K562 (cell line): ENCODE measurements around the gene ZFYVE1. TPM values are rescaled to one million over a fixed set of nuclear protein-coding genes. Genes with fewer than 3 reads are reported as not detected.
A peak's percentile ranks its signal among the peaks of the same experiment; 100 is the strongest.

Source experiments
- ATAC-seq: fragments of 200-7000 bp; cut with Tn5 transposase; 3 replicates; pipeline ENCODE4 v1.9.1; 2020; ENCODE audit warnings: moderate library complexity
- BruUV-seq: library from RNA; stranded (reverse); fragments of 400-500 nt; replicated peaks from 2 replicates; lab custom pipeline; 2021; lab: Mats Ljungman, UMichigan
- CTCF ChIA-PET: fragments of 300-600 bp; formaldehyde crosslinking; extraction: SDS; loops from one replicate; lab custom pipeline; 2021; ENCODE audit warnings: low intra/inter-chr PET ratio; lab: Yijun Ruan, JAX
- POLR2A ChIA-PET: fragments of 300-600, 350-650 bp; sonication (Branson Sonifier 250); formaldehyde crosslinking; extraction: SDS; loops from one replicate; lab custom pipeline; 2021; ENCODE audit warnings: antibody characterized with exemption, inconsistent platforms; lab: Yijun Ruan, JAX
- DNase-seq, 4 experiments: peaks; one replicate each; pipeline versions ENCODE4 v3.0.0 to v3.0.0-alpha.2; 2011 to 2018; ENCODE audit warnings: low spot score in 3 of 4, mixed read lengths in 3 of 4; ENCODE audit errors: extremely low read depth in 1 of 4
- FAIRE-seq: peaks from 2 replicates; lab custom pipeline; 2011; peaks lifted over from hg19 to GRCh38; lab: Jason Lieb, UNC
- H2AFZ ChIP-seq: 2 replicates; pipeline ENCODE4 v1.6.0; 2011; ENCODE audit warnings: low read depth, low read length, control low read depth, inconsistent platforms
- H3K27ac ChIP-seq: fragments of 200-600 bp; 3 replicates; pipeline ENCODE4 v1.8.0; 2011; ENCODE audit warnings: low read depth, mild to moderate bottlenecking, control low read depth, inconsistent platforms, low read length, moderate library complexity, mixed read lengths; ENCODE audit errors: extremely low read depth
- H3K27me3 ChIP-seq, 2 experiments: fragments of 300-600 bp in 1 of 2; 2 replicates in 1 of 2; 3 replicates in 1 of 2; pipeline versions ENCODE4 v1.6.0 to v1.8.0; 2011; ENCODE audit warnings: inconsistent platforms in 2 of 2, low read length in 2 of 2, mild to moderate bottlenecking in 1 of 2, mixed read lengths in 1 of 2, moderate library complexity in 1 of 2; ENCODE audit not compliant: control insufficient read depth in 2 of 2, insufficient read depth in 2 of 2
- H3K36me3 ChIP-seq: fragments of 300-600 bp; 3 replicates; pipeline ENCODE4 v1.8.0; 2011; ENCODE audit warnings: mild to moderate bottlenecking, low read length, inconsistent platforms; ENCODE audit not compliant: control insufficient read depth, insufficient read depth
- H3K4me1 ChIP-seq, 2 experiments: fragments of 200-600 bp in 1 of 2; replicated peaks in 1 of 2; 2 replicates in 1 of 2; 3 replicates in 1 of 2; pipeline versions ENCODE4 v1.5.1 to v1.8.0; 2011; ENCODE audit warnings: inconsistent platforms in 2 of 2, low read length in 2 of 2, mild to moderate bottlenecking in 1 of 2, mixed read lengths in 1 of 2, moderate library complexity in 1 of 2; ENCODE audit not compliant: control insufficient read depth in 2 of 2, insufficient read depth in 2 of 2
- H3K4me2 ChIP-seq: 2 replicates; pipeline ENCODE4 v1.6.1; 2011; ENCODE audit warnings: low read length, control low read depth, inconsistent platforms, mixed read lengths; ENCODE audit not compliant: insufficient read depth
- H3K4me3 ChIP-seq: fragments of 200-600 bp; sonication (generic), shearing (Covaris generic); 2 replicates; pipeline ENCODE4 v1.5.1; 2016; ENCODE audit warnings: control low read depth, inconsistent platforms
- H3K79me2 ChIP-seq: fragments of 200-600 bp; 3 replicates; pipeline ENCODE4 v1.8.0; 2011; ENCODE audit warnings: low read length, inconsistent platforms; ENCODE audit not compliant: control insufficient read depth, insufficient read depth
- H3K9ac ChIP-seq, 2 experiments: 2 replicates each; pipeline versions ENCODE4 v1.6.0 to v1.6.1; 2011; ENCODE audit warnings: low read depth in 2 of 2, low read length in 2 of 2, control low read depth in 1 of 2, inconsistent platforms in 1 of 2, mild to moderate bottlenecking in 1 of 2, mixed read lengths in 1 of 2; ENCODE audit not compliant: insufficient read depth in 1 of 2
- H3K9me1 ChIP-seq: one replicate; pipeline ENCODE4 v1.6.0; 2011; ENCODE audit warnings: inconsistent platforms, mild to moderate bottlenecking, low read length, moderate library complexity; ENCODE audit not compliant: control insufficient read depth, insufficient read depth
- H3K9me3 ChIP-seq: replicated peaks from 2 replicates; pipeline ENCODE4 v1.5.1; 2011; ENCODE audit warnings: low read depth, low read length, inconsistent platforms; ENCODE audit not compliant: control insufficient read depth, insufficient read depth
- H4K20me1 ChIP-seq: replicated peaks from 2 replicates; pipeline ENCODE4 v1.6.1; 2011; ENCODE audit warnings: low read length, inconsistent platforms, mixed read lengths; ENCODE audit not compliant: control insufficient read depth, insufficient read depth
- CREBBP ChIP-seq: IDR thresholded peaks from one replicate; pipeline ENCODE4 v1.6.1; 2012; ENCODE audit warnings: low read depth, mild to moderate bottlenecking, control low read depth, inconsistent platforms, low read length
- FOXJ3 ChIP-seq: sonication (generic); formaldehyde crosslinking; IDR thresholded peaks from 2 replicates; pipeline ENCODE4 v1.4.0; 2020; ENCODE audit warnings: mild to moderate bottlenecking, missing genetic modification reagents
- HBP1 ChIP-seq: fragments of 450-650 bp; formaldehyde crosslinking; IDR thresholded peaks from 2 replicates; pipeline ENCODE4 v1.4.0; 2022; ENCODE audit warnings: missing genetic modification characterization
- POLR2B ChIP-seq: fragments of 450-650 bp; IDR thresholded peaks from 2 replicates; pipeline ENCODE4 v1.6.1; 2018; ENCODE audit warnings: low read depth; ENCODE audit not compliant: partially characterized antibody
- TAF15 ChIP-seq: fragments of 200-400 bp; formaldehyde crosslinking; IDR thresholded peaks from 2 replicates; pipeline ENCODE4 v1.6.1; 2017; ENCODE audit warnings: mild to moderate bottlenecking, low read depth, low read length, moderate library complexity
- THRB ChIP-seq: fragments of 450-650 bp; formaldehyde crosslinking; conservative IDR thresholded peaks from 2 replicates; pipeline ENCODE4 v1.4.0; 2022; ENCODE audit warnings: mild to moderate bottlenecking, missing genetic modification characterization
- ZBTB40 ChIP-seq, 2 experiments: fragments of 450-650 bp in 1 of 2; sonication (generic) in 1 of 2; formaldehyde crosslinking in 1 of 2; IDR thresholded peaks; 2 replicates each; pipeline versions ENCODE4 v1.7.1 to v1.9.0; 2016 to 2022; ENCODE audit warnings: inconsistent platforms in 1 of 2, mild to moderate bottlenecking in 1 of 2, missing genetic modification reagents in 1 of 2
- ZNF24 ChIP-seq: fragments of 450-650 bp; IDR thresholded peaks from 2 replicates; pipeline ENCODE4 v1.6.1; 2016
- WGBS: fragments of 100-300 bp; shearing (Covaris generic); methylation state at CpG from one replicate; pipeline ENCODE4 v1.1.6; 2016; ENCODE audit warnings: low coverage, mixed read lengths; ENCODE audit not compliant: insufficient coverage; ENCODE audit errors: missing lambda C conversion rate; 5-methylcytosine and 5-hydroxymethylcytosine counted together
- in situ Hi-C: fragments of 300-500 bp; cut with MboI; formaldehyde crosslinking; loops from 4 replicates; pipeline ENCODE4 v1.15.0; 2018; ENCODE audit warnings: inconsistent platforms, mixed read lengths
- intact Hi-C: fragments of 100-400 bp; cut with micrococcal nuclease; formaldehyde crosslinking; loops from 2 replicates; pipeline ENCODE4 v1.14.2; 2022
- polyA plus RNA-seq, 8 experiments: library from polyadenylated mRNA; depleted of rRNA in 4 of 8; stranded (reverse) in 5 of 8; unstranded in 3 of 8; fragments of >200 nt; fragmentation: Nextera tagmentation in 2 of 8; fragmentation: Illumina TruSeq in 1 of 8; extraction: Ambion mirVana in 2 of 8; extraction: Trizol in 1 of 8; gene quantifications; 2 replicates each; pipeline versions ENCODE4 v1.2.1 to v1.2.3, GENCODE V29; 2011 to 2014; ENCODE audit warnings: inconsistent platforms in 1 of 8, missing spikeins in 1 of 8
- total RNA-seq, 7 experiments: library from RNA; depleted of rRNA in 6 of 7; stranded (reverse); fragments of >200 nt in 6 of 7; fragmentation: Illumina TruSeq in 2 of 7; extraction: Trizol in 2 of 7; gene quantifications; 2 replicates each; pipeline versions ENCODE4 v1.2.1 to v1.2.3, GENCODE V29; 2011 to 2021; ENCODE audit warnings: low replicate concordance in 1 of 7
- TF ChIP-seq, protein P1 (sequence below): fragments of 250-450 bp; sonication (Bioruptor Pico); IDR thresholded peaks from 2 replicates; pipeline ENCODE4 v1.8.0; 2022; ENCODE audit warnings: moderate library complexity, mild to moderate bottlenecking, inconsistent platforms

The ZFYVE1 gene
- total and polyA plus RNA-seq, 9 of the 15 experiments (the other 6 are each of a cell fraction or from before 2014, with no cell fraction given) = 0.62 to 5.5 (median 3.4) TPM

DNA sequence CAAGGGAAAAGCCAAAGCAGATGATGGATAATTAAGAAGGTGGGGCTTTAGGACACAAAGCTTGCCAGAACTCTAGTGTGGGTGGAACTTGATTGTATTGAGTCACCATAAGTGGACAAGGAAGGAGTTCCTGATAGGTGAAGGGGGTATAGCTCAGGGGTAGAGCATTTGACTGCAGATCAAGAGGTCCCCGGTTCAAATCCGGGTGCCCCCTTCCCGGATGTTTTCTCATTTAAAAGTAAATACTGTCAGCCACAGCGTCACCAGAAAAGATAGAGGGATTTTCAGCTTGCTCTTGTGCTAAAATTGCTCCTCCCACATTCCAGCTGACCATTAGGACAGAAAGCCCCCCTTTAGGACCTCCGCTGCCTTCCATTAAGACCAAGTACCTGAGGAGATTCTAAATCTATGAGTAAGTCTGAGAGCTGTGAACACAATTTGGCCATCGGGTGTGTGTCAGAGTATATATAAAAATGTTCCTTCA, 64.0 kb downstream of the ZFYVE1 start:
- intact Hi-C loops = no loop called here
- 17% methylated on average over 6 of the region's 6 CpGs for WGBS
- H2AFZ ChIP-seq = no peak overlapping the region
- H3K27ac ChIP-seq = no peak overlapping the region
- no peak overlapping the region for H3K4me3 ChIP-seq
- in situ Hi-C loops = no loop called here
- H3K9me3 ChIP-seq = no peaks in the 10 kb centered on the region
- no peaks in the 10 kb centered on the region for H3K9me1 ChIP-seq
- H3K79me2 ChIP-seq = no peaks in the 10 kb centered on the region
- peaks cover 29% of the 10 kb centered on the region; the same call in 1 of the 3 replicates for H3K36me3 ChIP-seq
- ChIA-PET POLR2A (interaction anchor here (0.6 to 2.0 kb wide), 5 partner anchors 9 to 104 kb away, joined by 3 to 5 read pairs (median 3); partner anchors contain the start of gene RBM25), CTCF (no interaction called here)
- ATAC-seq (peak; percentile 77), DNase-seq (peak; percentile 27 to 67 (median 46)), FAIRE-seq (peak; percentile 71)
- H3K9ac ChIP-seq = no peak overlapping the region
- H3K27me3 ChIP-seq = no peaks in the 10 kb centered on the region
- H3K4me2 ChIP-seq = no peak overlapping the region
- H4K20me1 ChIP-seq = no peaks in the 10 kb centered on the region
- no peaks in the 10 kb centered on the region; a peak in 2 of 5 replicates for H3K4me1 ChIP-seq
- TSS peak; percentile 96 for BruUV-seq
- no peak for TF ChIP-seq POLR2B
- no peak for TF ChIP-seq TAF15
- no peak for TF ChIP-seq CREBBP
- TF ChIP-seq FOXJ3 (CRISPR knock-in tag) = no peak
- TF ChIP-seq, protein P1, sequence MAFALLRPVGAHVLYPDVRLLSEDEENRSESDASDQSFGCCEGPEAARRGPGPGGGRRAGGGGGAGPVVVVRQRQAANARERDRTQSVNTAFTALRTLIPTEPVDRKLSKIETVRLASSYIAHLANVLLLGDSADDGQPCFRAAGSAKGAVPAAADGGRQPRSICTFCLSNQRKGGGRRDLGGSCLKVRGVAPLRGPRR (CRISPR knock-in tag) = no peak
- TF ChIP-seq ZBTB40 (IDR thresholded peaks at IDR 0.05) = peak; percentile 64; the same call in 1 of the 2 replicates
- TF ChIP-seq ZBTB40 (CRISPR knock-in tag; IDR thresholded peaks at IDR 0.05) = no peak
- no peak for TF ChIP-seq HBP1
- 0 out of 2 replicates have a peak, but pooled peaks have one; percentile 6 for TF ChIP-seq THRB (CRISPR knock-in tag)
- TF ChIP-seq ZNF24 = no peak
